NCI-H2107 (cell line): Measurements from ENCODE around the gene TMEM271.
"Not testable (repeated sequence)": the region's sequence is repeated elsewhere in the genome, so short reads cannot be mapped to it uniquely, and the experiment has no call there.

Source experiments
- DNase-seq: peaks from one replicate; lab custom pipeline; 2025; lab: John Stamatoyannopoulos, UW

The TMEM271 gene

GRCh38 chr4:561426-561825, 14.7 kb downstream of the TMEM271 start:
- no peak for DNase-seq

GRCh38 chr4:560731-561291, 15.3 kb downstream of the TMEM271 start:
- DNase-seq: no peak

GRCh38 chr4:560061-560460, 16.0 kb downstream of the TMEM271 start:
- no peak for DNase-seq

GRCh38 chr4:555566-556275, 20.4 kb downstream of the TMEM271 start:
- DNase-seq: no peak

- not testable (repeated sequence) for DNase-seq
Measured at GRCh38 chr4:554793-555320, 21.2 kb downstream of the TMEM271 start.

- DNase-seq: no peak
Measured at GRCh38 chr4:552019-552418, 24.1 kb downstream of the TMEM271 start.

GRCh38 chr4:550268-550667, 25.8 kb downstream of the TMEM271 start:
- not testable (repeated sequence) for DNase-seq

GRCh38 chr4:548976-549375, 27.1 kb downstream of the TMEM271 start:
- DNase-seq: no peak

- DNase-seq: no peak
Measured at GRCh38 chr4:545612-546011, 30.5 kb downstream of the TMEM271 start.

GRCh38 chr4:544386-545105, 31.5 kb downstream of the TMEM271 start:
- DNase-seq: no peak

GRCh38 chr4:541271-541670, 34.8 kb downstream of the TMEM271 start:
- no peak for DNase-seq

- DNase-seq: no peak
Measured at GRCh38 chr4:538542-539142, 37.5 kb downstream of the TMEM271 start.

GRCh38 chr4:537436-538264, 38.4 kb downstream of the TMEM271 start:
- DNase-seq: no peak

GRCh38 chr4:536351-536972, 39.6 kb downstream of the TMEM271 start:
- no peak for DNase-seq

GRCh38 chr4:535924-536281, 40.2 kb downstream of the TMEM271 start:
- no peak for DNase-seq

GRCh38 chr4:535181-535923, 40.7 kb downstream of the TMEM271 start:
- DNase-seq: no peak

- no peak for DNase-seq
Measured at GRCh38 chr4:534576-535151, 41.4 kb downstream of the TMEM271 start.

- no peak for DNase-seq
Measured at GRCh38 chr4:534101-534575, 42.0 kb downstream of the TMEM271 start.

- no peak for DNase-seq
Measured at GRCh38 chr4:533318-534100, 42.6 kb downstream of the TMEM271 start.
